ENCODE data around the gene ELAPOR1.

The ELAPOR1 gene

DNA sequence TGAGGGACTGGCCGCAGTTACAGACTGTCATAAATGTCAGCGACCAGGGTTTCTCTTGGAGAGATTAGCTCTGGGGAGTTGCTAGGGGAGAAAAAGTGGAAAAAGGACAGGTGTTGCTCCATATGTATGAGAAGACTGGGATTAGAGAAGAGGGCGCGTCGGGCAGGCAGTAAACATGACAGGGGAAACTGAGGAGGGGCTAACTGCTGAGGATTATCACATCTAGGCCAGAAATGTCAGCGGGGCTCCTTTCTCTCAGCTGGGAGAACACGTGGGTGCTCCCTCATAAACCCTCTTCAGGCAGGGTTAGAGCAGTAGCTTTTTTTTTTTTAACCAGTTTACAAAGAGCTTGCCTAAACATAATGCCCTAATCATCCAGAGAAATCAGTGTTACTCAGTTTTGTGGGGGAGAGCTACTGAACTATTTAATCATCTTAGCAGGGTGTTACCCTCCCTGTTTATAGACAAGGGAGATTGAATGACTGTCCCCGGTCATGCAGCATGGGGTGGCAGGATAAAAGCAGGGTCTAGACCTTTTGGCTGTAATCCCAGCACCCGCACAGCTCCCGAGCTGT lies 35.2 kb downstream of the ELAPOR1 start:
- no peak for TF ChIP-seq CTCF (IDR thresholded peaks at IDR 0.05; ENCODE audit: low read depth, low read length, missing control alignments)
- no peak overlapping the region for H3K4me3 ChIP-seq (ENCODE audit: low read depth, low read length)
- DNase-seq (ENCODE audit: low read depth) = no peak

- no peak overlapping the region for H3K4me3 ChIP-seq (ENCODE audit: low read depth, low read length)
- no peak for DNase-seq (ENCODE audit: low read depth)
- no peak for TF ChIP-seq CTCF (IDR thresholded peaks at IDR 0.05; ENCODE audit: low read depth, low read length, missing control alignments)
Observed at GRCh38 chr1:109149874-109150601, 36.1 kb downstream of the ELAPOR1 start.

DNA sequence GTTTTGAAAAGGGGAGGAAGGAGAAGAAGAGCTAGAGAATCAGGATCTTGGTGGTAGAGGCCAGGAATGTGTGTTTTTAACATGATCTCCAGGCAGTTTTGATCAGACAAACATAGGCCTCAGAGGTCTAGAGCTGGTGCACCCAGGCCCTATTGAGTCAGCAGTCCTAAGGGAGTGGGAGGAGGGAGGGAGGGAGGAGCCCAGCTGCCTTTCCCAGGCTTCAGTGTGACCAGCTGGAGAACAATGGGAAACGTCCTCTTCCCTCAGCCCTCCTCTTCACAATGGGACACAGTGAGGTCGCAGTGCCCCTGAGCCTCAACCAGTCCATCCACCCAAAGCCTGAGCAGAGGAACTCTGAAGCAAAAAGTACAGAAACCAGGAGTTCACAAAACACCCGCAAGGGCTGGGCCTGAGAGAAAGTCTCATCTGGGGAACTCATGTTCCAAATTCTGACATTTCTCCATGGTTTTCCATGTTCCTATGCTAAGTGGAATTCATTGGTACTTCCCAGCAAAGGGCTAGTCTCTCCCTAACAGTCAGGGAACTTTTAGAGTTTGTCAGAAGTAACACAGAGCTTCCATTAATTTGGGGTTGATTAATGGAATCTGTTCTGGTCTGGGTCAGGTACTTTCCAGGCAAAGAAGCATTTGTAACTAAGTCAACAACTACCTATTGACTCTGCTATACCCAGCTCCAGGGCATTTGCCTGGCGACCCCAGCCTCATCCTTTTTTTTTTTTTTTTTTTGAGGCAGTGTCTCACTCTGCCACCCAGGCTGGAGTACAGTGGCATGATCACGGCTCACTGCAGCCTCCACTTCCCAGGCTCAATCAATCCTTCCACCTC lies 37.5 kb downstream of the ELAPOR1 start:
- DNase-seq (ENCODE audit: low read depth) = no peak
- no peak for TF ChIP-seq CTCF (IDR thresholded peaks at IDR 0.05; ENCODE audit: low read depth, low read length, missing control alignments)

DNA sequence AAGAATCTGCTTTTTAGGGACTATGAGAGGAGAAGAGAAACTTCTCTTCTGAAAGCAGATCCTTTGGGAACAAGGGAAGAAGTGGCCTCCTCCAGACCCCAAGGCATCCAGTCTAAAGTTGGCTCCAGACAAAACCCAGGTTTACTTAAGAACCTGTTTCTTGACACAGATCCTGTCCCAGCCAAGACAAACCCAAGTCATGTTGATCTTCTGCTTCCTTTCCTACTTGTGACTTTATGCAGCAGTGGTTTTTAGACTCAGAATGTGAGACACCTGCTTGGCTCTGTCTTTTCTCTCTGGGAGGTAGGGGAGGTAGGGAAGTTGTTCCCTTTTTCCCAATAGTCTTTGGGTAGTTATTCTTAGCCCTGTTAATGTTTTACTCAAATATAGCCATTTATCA lies 38.3 kb downstream of the ELAPOR1 start:
- no peak for DNase-seq (ENCODE audit: low read depth)
- H3K4me3 ChIP-seq (ENCODE audit: low read depth, low read length) = no peak overlapping the region
- TF ChIP-seq CTCF (IDR thresholded peaks at IDR 0.05; ENCODE audit: low read depth, low read length, missing control alignments) = no peak

More for the DNA sequence above, 37.5 kb downstream of the ELAPOR1 start:
- no peak overlapping the region for H3K4me3 ChIP-seq (ENCODE audit: low read depth, low read length)

- DNase-seq (ENCODE audit: low read depth) = no peak
- TF ChIP-seq CTCF (IDR thresholded peaks at IDR 0.05; ENCODE audit: low read depth, low read length, missing control alignments) = no peak
- H3K4me3 ChIP-seq (ENCODE audit: low read depth, low read length) = no peak overlapping the region
Observed at GRCh38 chr1:109156916-109157385, 43.0 kb downstream of the ELAPOR1 start.

DNA sequence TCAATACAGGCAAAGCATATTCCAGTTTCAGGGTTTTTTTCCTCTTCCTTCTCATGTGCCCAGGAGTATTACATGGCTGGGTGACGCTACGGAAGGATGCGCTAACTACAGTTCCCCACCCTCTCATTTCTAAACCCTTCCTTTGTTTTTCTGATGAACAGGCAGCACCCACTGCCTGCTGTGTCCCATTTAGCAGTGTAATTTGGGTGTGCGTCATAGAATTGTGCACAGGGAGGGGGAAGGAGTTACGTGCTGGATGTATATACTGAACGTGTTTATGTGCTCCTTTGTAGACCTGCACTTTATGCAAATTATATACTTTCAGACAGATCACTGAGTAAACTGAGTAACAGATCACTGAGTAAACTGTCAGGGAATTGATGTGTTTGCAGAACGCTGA lies 44.5 kb downstream of the ELAPOR1 start:
- no peak for DNase-seq (ENCODE audit: low read depth)
- no peak overlapping the region for H3K4me3 ChIP-seq (ENCODE audit: low read depth, low read length)
- no peak for TF ChIP-seq CTCF (IDR thresholded peaks at IDR 0.05; ENCODE audit: low read depth, low read length, missing control alignments)
